ENCODE results near the gene ADAM22. TPM values are rescaled to one million over a fixed set of nuclear protein-coding genes. Genes with fewer than 3 reads are reported as not detected.

The ADAM22 gene
- polyA plus RNA-seq, 1 donor from 2014 or later: 46.3 TPM

DNA sequence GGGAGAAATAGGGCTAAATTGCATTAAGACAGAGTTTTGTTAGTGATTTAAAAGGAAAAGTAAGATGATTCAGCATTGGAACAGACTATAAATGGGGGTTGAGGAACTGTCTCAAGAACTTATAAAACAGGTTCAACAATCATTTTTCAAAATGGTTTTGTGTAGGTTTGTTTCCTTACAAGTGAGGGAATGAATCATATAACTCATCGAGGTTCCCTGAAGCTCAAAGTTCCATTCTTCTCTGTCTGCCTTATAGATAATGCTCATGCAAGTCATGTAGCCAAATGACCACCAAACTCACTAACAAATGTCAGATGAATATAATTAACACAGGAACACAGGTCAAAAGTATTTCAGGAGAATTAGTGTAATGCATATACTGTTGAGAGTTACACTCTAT is 27.7 kb downstream of the ADAM22 start:
- Histone ChIP-seq H3K4me2 (ENCODE audit: low read length) (no peak overlapping the region), H3K4me3 (ENCODE audit: low read length) (no peak overlapping the region), H3K27me3 (ENCODE audit: insufficient read depth, low read depth, low read length) (no peaks in the 10 kb centered on the region), H4K20me1 (ENCODE audit: insufficient read depth) (no peaks in the 10 kb centered on the region), H3K9me2 (ENCODE audit: insufficient read depth, low read length) (no peaks in the 10 kb centered on the region), H3K36me3 (ENCODE audit: insufficient read depth, low read length) (no peaks in the 10 kb centered on the region), H2AFZ (ENCODE audit: low read depth, low read length) (no peak overlapping the region), H3K9me3 (ENCODE audit: low read length) (no peaks in the 10 kb centered on the region), H3F3A (ENCODE audit: insufficient read depth, low read length, poor library complexity, severe bottlenecking) (no peaks in the 10 kb centered on the region), H3K9ac (ENCODE audit: low read length) (no peak overlapping the region), H3K27ac (ENCODE audit: low read length) (no peak overlapping the region), H3K79me2 (replicated peaks; ENCODE audit: insufficient read depth, low read length) (no peaks in the 10 kb centered on the region)
- TF ChIP-seq, protein P1, sequence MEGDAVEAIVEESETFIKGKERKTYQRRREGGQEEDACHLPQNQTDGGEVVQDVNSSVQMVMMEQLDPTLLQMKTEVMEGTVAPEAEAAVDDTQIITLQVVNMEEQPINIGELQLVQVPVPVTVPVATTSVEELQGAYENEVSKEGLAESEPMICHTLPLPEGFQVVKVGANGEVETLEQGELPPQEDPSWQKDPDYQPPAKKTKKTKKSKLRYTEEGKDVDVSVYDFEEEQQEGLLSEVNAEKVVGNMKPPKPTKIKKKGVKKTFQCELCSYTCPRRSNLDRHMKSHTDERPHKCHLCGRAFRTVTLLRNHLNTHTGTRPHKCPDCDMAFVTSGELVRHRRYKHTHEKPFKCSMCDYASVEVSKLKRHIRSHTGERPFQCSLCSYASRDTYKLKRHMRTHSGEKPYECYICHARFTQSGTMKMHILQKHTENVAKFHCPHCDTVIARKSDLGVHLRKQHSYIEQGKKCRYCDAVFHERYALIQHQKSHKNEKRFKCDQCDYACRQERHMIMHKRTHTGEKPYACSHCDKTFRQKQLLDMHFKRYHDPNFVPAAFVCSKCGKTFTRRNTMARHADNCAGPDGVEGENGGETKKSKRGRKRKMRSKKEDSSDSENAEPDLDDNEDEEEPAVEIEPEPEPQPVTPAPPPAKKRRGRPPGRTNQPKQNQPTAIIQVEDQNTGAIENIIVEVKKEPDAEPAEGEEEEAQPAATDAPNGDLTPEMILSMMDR (IDR thresholded peaks at IDR 0.05; ENCODE audit: poor library complexity, severe bottlenecking): no peak
- TF ChIP-seq REST (IDR thresholded peaks at IDR 0.05; ENCODE audit: borderline replicate concordance): no peak
- no peak for TF ChIP-seq RAD21 (conservative IDR thresholded peaks at IDR 0.05)
- no peak for TF ChIP-seq EP300 (conservative IDR thresholded peaks at IDR 0.05; ENCODE audit: poor library complexity, severe bottlenecking)
- no peak for TF ChIP-seq SMC3 (conservative IDR thresholded peaks at IDR 0.05; ENCODE audit: poor library complexity)
- no peak for TF ChIP-seq TAF1 (IDR thresholded peaks at IDR 0.05; ENCODE audit: low read depth)
- no peak for TF ChIP-seq EZH2 (IDR thresholded peaks at IDR 0.05; ENCODE audit: borderline replicate concordance, insufficient read depth, low read length, poor library complexity, severe bottlenecking)
- no peak for TF ChIP-seq MXI1 (conservative IDR thresholded peaks at IDR 0.05; ENCODE audit: poor library complexity, severe bottlenecking)
- TF ChIP-seq POLR2AphosphoS5 (IDR thresholded peaks at IDR 0.05): no peak

- Histone ChIP-seq H3K27me3 (ENCODE audit: insufficient read depth, low read depth, low read length) (no peaks in the 10 kb centered on the region), H2AFZ (ENCODE audit: low read depth, low read length) (no peak overlapping the region), H3K9me3 (ENCODE audit: low read length) (no peaks in the 10 kb centered on the region), H3K27ac (ENCODE audit: low read length) (no peak overlapping the region), H3K4me2 (ENCODE audit: low read length) (no peak overlapping the region), H3K4me3 (ENCODE audit: low read length) (no peak overlapping the region), H4K20me1 (ENCODE audit: insufficient read depth) (no peaks in the 10 kb centered on the region), H3K36me3 (ENCODE audit: insufficient read depth, low read length) (no peaks in the 10 kb centered on the region), H3K9me2 (ENCODE audit: insufficient read depth, low read length) (no peaks in the 10 kb centered on the region), H3F3A (ENCODE audit: insufficient read depth, low read length, poor library complexity, severe bottlenecking) (no peaks in the 10 kb centered on the region), H3K9ac (ENCODE audit: low read length) (no peak overlapping the region), H3K79me2 (replicated peaks; ENCODE audit: insufficient read depth, low read length) (no peaks in the 10 kb centered on the region)
- no peak for TF ChIP-seq TAF1 (IDR thresholded peaks at IDR 0.05; ENCODE audit: low read depth)
- TF ChIP-seq POLR2AphosphoS5 (IDR thresholded peaks at IDR 0.05): no peak
- TF ChIP-seq REST (IDR thresholded peaks at IDR 0.05; ENCODE audit: borderline replicate concordance): no peak
- no peak for TF ChIP-seq EP300 (conservative IDR thresholded peaks at IDR 0.05; ENCODE audit: poor library complexity, severe bottlenecking)
- no peak for TF ChIP-seq EZH2 (IDR thresholded peaks at IDR 0.05; ENCODE audit: borderline replicate concordance, insufficient read depth, low read length, poor library complexity, severe bottlenecking)
- TF ChIP-seq, protein P1 (IDR thresholded peaks at IDR 0.05; ENCODE audit: poor library complexity, severe bottlenecking): no peak
- TF ChIP-seq SMC3 (conservative IDR thresholded peaks at IDR 0.05; ENCODE audit: poor library complexity): no peak
- TF ChIP-seq RAD21 (conservative IDR thresholded peaks at IDR 0.05): no peak
- TF ChIP-seq MXI1 (conservative IDR thresholded peaks at IDR 0.05; ENCODE audit: poor library complexity, severe bottlenecking): no peak
These were observed 32.2 kb downstream of the ADAM22 start for GRCh38 chr7:87966271-87966670.
